Neural cell (in vitro differentiated cells): ENCODE data around the gene MAML3. TPM values are rescaled to one million over a fixed set of nuclear protein-coding genes. Genes with fewer than 3 reads are reported as not detected.

Source experiments
- H2AFZ ChIP-seq: fragments of 200-600, 300-800 bp; sonication (generic), shearing (Covaris generic); 2 replicates; pipeline ENCODE4 v1.6.0; 2014; ENCODE audit warnings: low read depth, mild to moderate bottlenecking, antibody characterized with exemption, low read length, moderate library complexity
- H3F3A ChIP-seq: fragments of 200-600 bp; shearing (Covaris generic); 2 replicates; pipeline ENCODE4 v1.6.1; 2016; ENCODE audit warnings: mild to moderate bottlenecking, moderate library complexity, mixed read lengths, antibody characterized with exemption, low read length; ENCODE audit not compliant: insufficient read depth, poor library complexity, severe bottlenecking
- H3K27ac ChIP-seq: fragments of 200-600, 300-800 bp; sonication (generic), shearing (Covaris generic); 2 replicates; pipeline ENCODE4 v1.5.1; 2014; ENCODE audit warnings: mild to moderate bottlenecking, low read length, moderate library complexity
- H3K27me3 ChIP-seq: fragments of 300-800, 200-600 bp; sonication (generic), shearing (Covaris generic); 2 replicates; pipeline ENCODE4 v1.6.0; 2014; ENCODE audit warnings: mild to moderate bottlenecking, low read depth, low read length, moderate library complexity; ENCODE audit not compliant: insufficient read depth
- H3K36me3 ChIP-seq: fragments of 300-800, 200-600 bp; sonication (generic), shearing (Covaris generic); 2 replicates; pipeline ENCODE4 v1.5.1; 2014; ENCODE audit warnings: mild to moderate bottlenecking, antibody characterized with exemption, low read length, moderate library complexity; ENCODE audit not compliant: insufficient read depth
- H3K4me2 ChIP-seq: fragments of 300-800, 200-600 bp; sonication (generic), shearing (Covaris generic); 2 replicates; pipeline ENCODE4 v1.6.0; 2014; ENCODE audit warnings: mild to moderate bottlenecking, low read length
- H3K4me3 ChIP-seq: fragments of 300-800, 200-600 bp; sonication (generic), shearing (Covaris generic); 2 replicates; pipeline ENCODE4 v1.5.1; 2014; ENCODE audit warnings: mild to moderate bottlenecking, low read length, moderate library complexity
- H3K79me2 ChIP-seq: fragments of 200-600 bp; shearing (Covaris generic); replicated peaks from 2 replicates; pipeline ENCODE4 v1.6.0; 2014; ENCODE audit warnings: mild to moderate bottlenecking, low read length, moderate library complexity; ENCODE audit not compliant: insufficient read depth
- H3K9ac ChIP-seq: fragments of 300-800, 200-600 bp; sonication (generic), shearing (Covaris generic); 2 replicates; pipeline ENCODE4 v1.6.1; 2016; ENCODE audit warnings: mild to moderate bottlenecking, low read length, mixed read lengths
- H3K9me2 ChIP-seq: fragments of 200-600 bp; shearing (Covaris generic); 2 replicates; pipeline ENCODE4 v1.6.1; 2016; ENCODE audit warnings: mild to moderate bottlenecking, low read length, mixed read lengths; ENCODE audit not compliant: insufficient read depth
- H3K9me3 ChIP-seq: fragments of 200-600, 300-800 bp; sonication (generic), shearing (Covaris generic); 2 replicates; pipeline ENCODE4 v1.6.1; 2016; ENCODE audit warnings: mild to moderate bottlenecking, mixed run types, low read length, moderate library complexity, mixed read lengths
- H4K20me1 ChIP-seq: fragments of 200-600 bp; shearing (Covaris generic); 2 replicates; pipeline ENCODE4 v1.6.1; 2016; ENCODE audit warnings: mild to moderate bottlenecking, mixed run types; ENCODE audit not compliant: insufficient read depth
- CTCF ChIP-seq: fragments of 450-650 bp; IDR thresholded peaks from 2 replicates; pipeline ENCODE4 v1.5.1; 2014; ENCODE audit warnings: antibody characterized with exemption, mild to moderate bottlenecking, moderate library complexity; ENCODE audit not compliant: poor library complexity, severe bottlenecking
- EP300 ChIP-seq: fragments of 450-650 bp; conservative IDR thresholded peaks from 2 replicates; pipeline ENCODE4 v1.6.1; 2014; ENCODE audit warnings: antibody characterized with exemption, mild to moderate bottlenecking, moderate library complexity; ENCODE audit not compliant: poor library complexity, severe bottlenecking
- EZH2 ChIP-seq: fragments of 200-600, 300-800 bp; shearing (Covaris generic), sonication (generic); IDR thresholded peaks from 2 replicates; pipeline ENCODE4 v1.6.1; 2014; ENCODE audit warnings: antibody characterized with exemption, low read length, borderline replicate concordance, mild to moderate bottlenecking; ENCODE audit not compliant: insufficient read depth, poor library complexity, severe bottlenecking
- MXI1 ChIP-seq: fragments of 450-650 bp; conservative IDR thresholded peaks from 2 replicates; pipeline ENCODE4 v1.6.1; 2014; ENCODE audit warnings: antibody characterized with exemption, mild to moderate bottlenecking; ENCODE audit not compliant: poor library complexity, severe bottlenecking
- POLR2AphosphoS5 ChIP-seq: IDR thresholded peaks from 2 replicates; pipeline ENCODE4 v1.6.1; 2012
- RAD21 ChIP-seq: fragments of 450-650 bp; conservative IDR thresholded peaks from 2 replicates; pipeline ENCODE4 v1.6.1; 2014; ENCODE audit warnings: antibody characterized with exemption, mild to moderate bottlenecking, moderate library complexity
- REST ChIP-seq: IDR thresholded peaks from 2 replicates; pipeline ENCODE4 v1.6.1; 2012; ENCODE audit warnings: borderline replicate concordance
- SMC3 ChIP-seq: fragments of 450-650 bp; conservative IDR thresholded peaks from 2 replicates; pipeline ENCODE4 v1.6.1; 2014; ENCODE audit warnings: antibody characterized with exemption, mild to moderate bottlenecking, moderate library complexity; ENCODE audit not compliant: poor library complexity
- TAF1 ChIP-seq: IDR thresholded peaks from 2 replicates; pipeline ENCODE4 v1.6.1; 2012; ENCODE audit warnings: low read depth
- polyA plus RNA-seq: library from polyadenylated mRNA; depleted of rRNA; stranded (reverse); fragments of >200 nt; gene quantifications from 2 replicates; pipeline ENCODE4 v1.2.3, GENCODE V29; 2014

Gene MAML3
- polyA plus RNA-seq, 1 donor from 2014 or later: 10.2 TPM

GRCh38 chr4:139826426-139826825, 327.6 kb downstream of the MAML3 start:
- Histone ChIP-seq H3K9ac (peak overlapping the region; percentile 46), H3K79me2 (peaks cover 5% of the 10 kb centered on the region), H2AFZ (no peak overlapping the region), H3K4me2 (no peak overlapping the region), H3F3A (peaks cover 14% of the 10 kb centered on the region), H3K27ac (peak overlapping the region; percentile 71), H3K9me2 (no peaks in the 10 kb centered on the region), H4K20me1 (no peaks in the 10 kb centered on the region), H3K36me3 (no peaks in the 10 kb centered on the region), H3K4me3 (no peak overlapping the region), H3K27me3 (no peaks in the 10 kb centered on the region), H3K9me3 (no peaks in the 10 kb centered on the region)
- TF ChIP-seq MXI1 (no peak), TAF1 (no peak), RAD21 (no peak), EZH2 (no peak), EP300 (no peak), POLR2AphosphoS5 (no peak), SMC3 (no peak), CTCF (no peak), REST (no peak)

GRCh38 chr4:139825523-139826014, 328.4 kb downstream of the MAML3 start:
- Histone ChIP-seq H3K4me3 (peak overlapping the region; percentile 20), H3K79me2 (peaks cover 5% of the 10 kb centered on the region), H3K9me2 (no peaks in the 10 kb centered on the region), H3K4me2 (no peak overlapping the region), H3K27me3 (no peaks in the 10 kb centered on the region), H3K27ac (peak overlapping the region; percentile 71), H3K9me3 (no peaks in the 10 kb centered on the region), H3K36me3 (no peaks in the 10 kb centered on the region), H3F3A (peaks cover 14% of the 10 kb centered on the region), H3K9ac (peak overlapping the region; percentile 46), H4K20me1 (no peaks in the 10 kb centered on the region), H2AFZ (no peak overlapping the region)
- TF ChIP-seq TAF1 (no peak), EZH2 (no peak), CTCF (no peak), SMC3 (no peak), RAD21 (peak; percentile 12), REST (no peak), MXI1 (no peak), POLR2AphosphoS5 (peak; percentile 51), EP300 (no peak)
